IMR-90 (cell line): Measurements from ENCODE around the gene ZNF335. TPM values are rescaled to one million over a fixed set of nuclear protein-coding genes. Genes with fewer than 3 reads are reported as not detected.

Experiments
- ATAC-seq: fragments of 200-7000 bp; cut with Tn5 transposase; 2 replicates; pipeline ENCODE4 v1.9.1; 2020; ENCODE audit warnings: low read depth, mild to moderate bottlenecking, moderate library complexity
- BruUV-seq: library from RNA; stranded (reverse); fragments of 400-500 nt; replicated peaks from 2 replicates; lab custom pipeline; 2021; lab: Mats Ljungman, UMichigan
- CTCF ChIA-PET: fragments of 300-600 bp; formaldehyde crosslinking; extraction: SDS; loops from one replicate; lab custom pipeline; 2021; ENCODE audit warnings: antibody characterized with exemption; lab: Yijun Ruan, JAX
- POLR2A ChIA-PET: fragments of 300-600 bp; sonication (Branson Sonifier 250); formaldehyde crosslinking; loops from one replicate; lab custom pipeline; 2022; ENCODE audit warnings: antibody characterized with exemption; ENCODE audit not compliant: unreplicated experiment; lab: Charles Lee
- DNase-seq: peaks from one replicate; pipeline ENCODE4 v3.0.0; 2013
- H2AFZ ChIP-seq: replicated peaks from 2 replicates; pipeline ENCODE3; 2013; ENCODE audit warnings: low read length, mild to moderate bottlenecking; ENCODE audit not compliant: poor library complexity
- H2AK5ac ChIP-seq: 2 replicates; pipeline ENCODE4 v1.6.1; 2013; ENCODE audit warnings: low read depth, low read length, inconsistent platforms
- H2AK9ac ChIP-seq: replicated peaks from 2 replicates; pipeline ENCODE3; 2013; ENCODE audit warnings: mild to moderate bottlenecking, low read depth, low read length, moderate library complexity; ENCODE audit not compliant: poor library complexity
- H2BK120ac ChIP-seq: 2 replicates; pipeline ENCODE4 v1.6.1; 2013; ENCODE audit warnings: low read depth, low read length, inconsistent platforms
- H2BK15ac ChIP-seq: 3 replicates; pipeline ENCODE4 v1.6.1; 2013; ENCODE audit warnings: low read depth, low read length, inconsistent platforms
- H2BK20ac ChIP-seq: 2 replicates; pipeline ENCODE4 v1.6.1; 2013; ENCODE audit warnings: low read depth, mild to moderate bottlenecking, inconsistent platforms, low read length, moderate library complexity
- H2BK5ac ChIP-seq: 2 replicates; pipeline ENCODE4 v1.6.1; 2013; ENCODE audit warnings: mild to moderate bottlenecking, low read depth, low read length, inconsistent platforms; ENCODE audit not compliant: poor library complexity, severe bottlenecking
- H3K14ac ChIP-seq: replicated peaks from 2 replicates; pipeline ENCODE4 v1.6.1; 2013; ENCODE audit warnings: low read depth, low read length, inconsistent platforms
- H3K18ac ChIP-seq: 2 replicates; pipeline ENCODE4 v1.6.1; 2013; ENCODE audit warnings: low read depth, low read length, control low read depth
- H3K23ac ChIP-seq: 2 replicates; pipeline ENCODE4 v1.6.1; 2013; ENCODE audit warnings: low read depth, low read length, inconsistent platforms
- H3K27ac ChIP-seq: 2 replicates; pipeline ENCODE4 v1.5.1; 2013; ENCODE audit warnings: mild to moderate bottlenecking, control low read depth, low read length; ENCODE audit not compliant: insufficient read depth
- H3K27me3 ChIP-seq: 2 replicates; pipeline ENCODE4 v1.6.1; 2013; ENCODE audit warnings: low read length; ENCODE audit not compliant: control insufficient read depth, insufficient read depth
- H3K36me3 ChIP-seq: 2 replicates; pipeline ENCODE4 v1.6.1; 2013; ENCODE audit warnings: low read length, mixed read lengths; ENCODE audit not compliant: control insufficient read depth, insufficient read depth
- H3K4ac ChIP-seq: 2 replicates; pipeline ENCODE4 v1.6.1; 2013; ENCODE audit warnings: low read depth, low read length, inconsistent platforms
- H3K4me1 ChIP-seq: 2 replicates; pipeline ENCODE4 v1.6.1; 2013; ENCODE audit warnings: low read length, mixed read lengths; ENCODE audit not compliant: control insufficient read depth, insufficient read depth
- H3K4me2 ChIP-seq: 2 replicates; pipeline ENCODE4 v1.6.1; 2013; ENCODE audit warnings: low read depth, mild to moderate bottlenecking, control low read depth, low read length, moderate library complexity
- H3K4me3 ChIP-seq: 2 replicates; pipeline ENCODE4 v1.5.1; 2013; ENCODE audit warnings: low read depth, mild to moderate bottlenecking, control low read depth, low read length, moderate library complexity; ENCODE audit not compliant: insufficient read depth
- H3K56ac ChIP-seq: 2 replicates; pipeline ENCODE4 v1.6.1; 2013; ENCODE audit warnings: low read length, inconsistent platforms; ENCODE audit not compliant: insufficient read depth; ENCODE audit errors: extremely low read depth
- H3K79me1 ChIP-seq, 2 experiments: 2 replicates each; pipeline ENCODE4 v1.6.1; 2013; ENCODE audit warnings: low read length in 2 of 2, inconsistent platforms in 1 of 2, low read depth in 1 of 2
- H3K9ac ChIP-seq: 2 replicates; pipeline ENCODE4 v1.6.1; 2013; ENCODE audit warnings: low read depth, low read length, control low read depth
- H3K9me1 ChIP-seq: 2 replicates; pipeline ENCODE4 v1.6.1; 2013; ENCODE audit warnings: low read length, inconsistent platforms; ENCODE audit not compliant: insufficient read depth
- H3K9me3 ChIP-seq: 2 replicates; pipeline ENCODE4 v1.6.1; 2013; ENCODE audit warnings: low read length; ENCODE audit not compliant: control insufficient read depth, insufficient read depth
- H4K20me1 ChIP-seq: 2 replicates; pipeline ENCODE4 v1.6.1; 2013; ENCODE audit warnings: low read length, inconsistent platforms; ENCODE audit not compliant: insufficient read depth
- H4K5ac ChIP-seq: 2 replicates; pipeline ENCODE4 v1.6.1; 2013; ENCODE audit warnings: mild to moderate bottlenecking, low read depth, low read length, control low read depth
- H4K8ac ChIP-seq, 2 experiments: 2 replicates each; pipeline ENCODE4 v1.6.1; 2013; ENCODE audit warnings: low read depth in 2 of 2, low read length in 2 of 2, control low read depth in 1 of 2, inconsistent platforms in 1 of 2
- H4K91ac ChIP-seq: 2 replicates; pipeline ENCODE4 v1.6.1; 2013; ENCODE audit warnings: low read depth, low read length, inconsistent platforms; ENCODE audit not compliant: insufficient read depth
- BHLHE40 ChIP-seq: fragments of 150-350 bp; IDR thresholded peaks from 2 replicates; pipeline ENCODE4 v1.6.1; 2016; ENCODE audit warnings: mild to moderate bottlenecking, low read depth, low read length
- CEBPB ChIP-seq: IDR thresholded peaks from 2 replicates; pipeline ENCODE4 v1.6.1; 2012; ENCODE audit warnings: low read depth, low read length, improper control_type of control experiment
- CHD1 ChIP-seq: IDR thresholded peaks from 2 replicates; pipeline ENCODE4 v1.6.1; 2012; ENCODE audit warnings: low read depth, low read length, improper control_type of control experiment
- CTCF ChIP-seq: conservative IDR thresholded peaks from 2 replicates; pipeline ENCODE4 v1.5.1; 2012; ENCODE audit warnings: mild to moderate bottlenecking, low read depth, low read length, improper control_type of control experiment
- ELK1 ChIP-seq: fragments of 150-350 bp; IDR thresholded peaks from 2 replicates; pipeline ENCODE4 v1.6.1; 2016; ENCODE audit warnings: low read depth, mild to moderate bottlenecking, low read length, moderate library complexity, borderline replicate concordance
- FOS ChIP-seq: fragments of 150-350 bp; IDR thresholded peaks from 2 replicates; pipeline ENCODE4 v1.6.1; 2016; ENCODE audit warnings: low read depth, low read length
- MAFK ChIP-seq: IDR thresholded peaks from 2 replicates; pipeline ENCODE4 v1.6.1; 2012; ENCODE audit warnings: low read depth, low read length, improper control_type of control experiment
- MAZ ChIP-seq: IDR thresholded peaks from 2 replicates; pipeline ENCODE4 v1.6.1; 2012; ENCODE audit warnings: low read depth, mild to moderate bottlenecking, low read length, improper control_type of control experiment, moderate library complexity, borderline replicate concordance
- MXI1 ChIP-seq: IDR thresholded peaks from 2 replicates; pipeline ENCODE4 v1.6.1; 2012; ENCODE audit warnings: low read depth, mild to moderate bottlenecking, low read length, moderate library complexity, borderline replicate concordance
- NFE2L2 ChIP-seq: fragments of 150-350 bp; IDR thresholded peaks from 2 replicates; pipeline ENCODE4 v1.6.1; 2016; ENCODE audit warnings: low read depth, mild to moderate bottlenecking, low read length
- POLR2A ChIP-seq: IDR thresholded peaks from 2 replicates; pipeline ENCODE4 v1.6.1; 2012; ENCODE audit warnings: mild to moderate bottlenecking, low read depth, low read length
- RAD21 ChIP-seq: IDR thresholded peaks from 2 replicates; pipeline ENCODE4 v1.6.1; 2012; ENCODE audit warnings: low read length, improper control_type of control experiment
- RCOR1 ChIP-seq: IDR thresholded peaks from 2 replicates; pipeline ENCODE4 v1.6.1; 2012; ENCODE audit warnings: mild to moderate bottlenecking, low read length, improper control_type of control experiment; ENCODE audit not compliant: insufficient replicate concordance
- RFX5 ChIP-seq: IDR thresholded peaks from 2 replicates; pipeline ENCODE4 v1.8.0; 2012; ENCODE audit warnings: low read depth, mild to moderate bottlenecking, low read length, moderate library complexity
- SMC3 ChIP-seq: fragments of 150-350 bp; IDR thresholded peaks from 2 replicates; pipeline ENCODE4 v1.6.1; 2016; ENCODE audit warnings: low read depth, mild to moderate bottlenecking, antibody characterized with exemption, low read length, moderate library complexity
- USF2 ChIP-seq: fragments of 150-350 bp; IDR thresholded peaks from 2 replicates; pipeline ENCODE4 v1.6.1; 2017; ENCODE audit warnings: mild to moderate bottlenecking, antibody characterized with exemption, low read length, low read depth
- WGBS, 2 experiments: methylation state at CpG; one replicate each; pipeline versions ENCODE4 v1.1.5 to v1.1.7; 2013; ENCODE audit warnings: missing lambda C conversion rate in 2 of 2; ENCODE audit not compliant: insufficient read length in 1 of 2; ENCODE audit errors: extremely low coverage in 2 of 2; 5-methylcytosine and 5-hydroxymethylcytosine counted together
- dilution Hi-C: fragments of 300-500 bp; cut with HindIII; formaldehyde crosslinking; loops from one replicate; pipeline ENCODE4 v1.14.3; 2018; ENCODE audit warnings: low sequenced_read_pairs; ENCODE audit not compliant: unreplicated experiment
- in situ Hi-C: fragments of 300-500 bp; cut with MboI; formaldehyde crosslinking; loops from 3 replicates; pipeline ENCODE4 v1.14.3; 2019; ENCODE audit warnings: low sequenced_read_pairs, inconsistent platforms, mixed read lengths
- intact Hi-C: fragments of 100-400 bp; cut with micrococcal nuclease; formaldehyde crosslinking; loops from 2 replicates; pipeline ENCODE4 v1.10.0; 2022
- polyA plus RNA-seq, 3 experiments: library from polyadenylated mRNA; depleted of rRNA; stranded (reverse); fragments of >200 nt; gene quantifications; 2 replicates each; pipeline ENCODE4 v1.2.3, GENCODE V29; 2012; ENCODE audit warnings: low replicate concordance in 1 of 3
- total RNA-seq: library from RNA; depleted of rRNA; stranded (reverse); fragments of >200 nt; gene quantifications from 2 replicates; pipeline ENCODE4 v1.2.3, GENCODE V29; 2012

ZNF335 gene
- total and polyA plus RNA-seq, 2 of the 4 experiments (the other 2 are of a cell fraction) = 11.8 to 17.8 TPM

GRCh38 chr20:45940053-45940452 is 31.9 kb downstream of the ZNF335 start:
- no peak overlapping the region for H4K8ac ChIP-seq
- H2BK120ac ChIP-seq = no peak overlapping the region
- H3K14ac ChIP-seq = no peak overlapping the region
- in situ Hi-C loops = no loop called here
- no peak overlapping the region for H2BK15ac ChIP-seq
- CTCF ChIA-PET = no interaction called here
- no peak overlapping the region for H4K5ac ChIP-seq
- H3K23ac ChIP-seq = no peak overlapping the region; the same call in 1 of the 2 replicates
- H3K4me2 ChIP-seq = no peak overlapping the region
- no peak overlapping the region for H2BK20ac ChIP-seq
- H4K20me1 ChIP-seq = peaks cover 3% of the 10 kb centered on the region; the same call in 1 of the 2 replicates
- no peak overlapping the region for H4K91ac ChIP-seq
- BruUV-seq = no TSS peak
- H3K56ac ChIP-seq = no peak overlapping the region
- peaks cover 3% of the 10 kb centered on the region; the same call in 1 of the 2 replicates for H3K4me1 ChIP-seq
- H2AK9ac ChIP-seq = no peak overlapping the region
- H3K9me1 ChIP-seq = 0 out of 2 replicates have a peak, but pooled peaks cover 3% of the 10 kb centered on the region
- DNase-seq = no peak
- H3K27me3 ChIP-seq = no peaks in the 10 kb centered on the region
- H2AK5ac ChIP-seq = no peak overlapping the region
- H3K79me1 ChIP-seq = peaks cover 19 to 37% of the 10 kb centered on the region in 2 experiments
- no peaks in the 10 kb centered on the region for H3K9me3 ChIP-seq
- H3K4me3 ChIP-seq = no peak overlapping the region
- TF ChIP-seq BHLHE40 = no peak
- TF ChIP-seq MAZ = no peak
- no peak for TF ChIP-seq CTCF
- no peak for TF ChIP-seq NFE2L2
- no peak for TF ChIP-seq CHD1
- TF ChIP-seq USF2 = no peak
- TF ChIP-seq CEBPB = no peak
- TF ChIP-seq POLR2A = no peak
- TF ChIP-seq ELK1 = no peak
- TF ChIP-seq RAD21 = no peak
- TF ChIP-seq SMC3 = no peak
- no peak for TF ChIP-seq FOS
- no peak for TF ChIP-seq RFX5
- TF ChIP-seq MAFK = no peak
- TF ChIP-seq MXI1 = no peak
- no peak for TF ChIP-seq RCOR1
- no peak overlapping the region for H3K4ac ChIP-seq
- H3K18ac ChIP-seq = no peak overlapping the region
- H3K9ac ChIP-seq = no peak overlapping the region
- dilution Hi-C loops = no loop called here
- H2BK5ac ChIP-seq = no peak overlapping the region
- H3K36me3 ChIP-seq = peaks cover 57% of the 10 kb centered on the region
- no peak for ATAC-seq
- no CpG with 5 or more reads among the region's 3 CpGs for WGBS, 2 experiments
- intact Hi-C loops = no loop called here
- POLR2A ChIA-PET = no interaction called here
- H2AFZ ChIP-seq = no peak overlapping the region
- H3K27ac ChIP-seq = no peak overlapping the region
